Gastrocnemius medialis (tissue), 4 donors: ENCODE measurements around the gene LMNTD1.

Experiments
- POLR2A ChIP-seq, 2 donors: fragments of 450-650 bp; IDR thresholded peaks; one replicate each; pipeline ENCODE4 v1.6.1; 2017; ENCODE audit warnings: antibody characterized with exemption in 2 of 2, mild to moderate bottlenecking in 2 of 2, moderate library complexity in 2 of 2
- TF ChIP-seq, protein P1 (sequence below), 5 experiments: fragments of 450-650 bp in 3 of 5; fragments of 200-600 bp in 2 of 5; sonication (generic) in 2 of 5; IDR thresholded peaks in 4 of 5; conservative IDR thresholded peaks in 1 of 5; 1 replicate in 4 of 5; 2 replicates in 1 of 5; pipeline ENCODE4 v1.5.1; 2016 to 2019; ENCODE audit warnings: antibody characterized with exemption in 5 of 5, mild to moderate bottlenecking in 3 of 5, moderate library complexity in 3 of 5

DNA sequence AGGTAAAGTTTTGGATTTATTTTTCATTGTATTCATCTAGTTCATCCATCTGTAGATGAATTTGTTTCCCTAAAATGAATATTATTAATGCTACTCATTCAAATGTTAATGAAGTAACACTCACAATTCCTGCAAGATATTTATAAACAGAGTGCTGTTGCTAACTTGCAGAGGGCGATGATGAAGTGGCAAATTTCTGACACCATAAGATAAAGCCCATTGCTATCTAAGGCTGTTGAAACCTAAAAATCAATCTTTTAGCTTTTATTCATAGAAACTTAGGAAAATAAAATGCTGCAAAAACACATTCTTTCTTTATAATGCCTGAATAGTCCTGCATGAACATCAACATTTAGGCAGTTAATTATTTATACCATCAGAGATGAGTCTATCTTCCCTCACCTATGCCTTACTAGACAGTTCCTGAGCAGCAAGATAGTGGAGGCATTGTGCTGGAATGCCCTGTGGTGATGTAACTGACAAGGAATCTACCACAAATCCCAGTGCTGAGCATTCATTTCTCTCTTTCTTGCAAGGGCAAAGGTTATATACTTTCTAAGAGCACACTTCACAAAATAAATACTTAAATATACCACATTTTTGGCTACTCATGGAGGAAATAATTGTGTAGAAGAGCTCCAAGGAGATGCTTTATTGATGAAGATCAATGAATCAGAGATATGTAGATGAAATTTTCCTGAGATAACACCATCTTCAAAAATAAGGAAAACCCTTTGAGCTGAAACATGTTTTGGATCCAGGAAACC is 57.6 kb downstream of the LMNTD1 start:
- TF ChIP-seq, protein P1, sequence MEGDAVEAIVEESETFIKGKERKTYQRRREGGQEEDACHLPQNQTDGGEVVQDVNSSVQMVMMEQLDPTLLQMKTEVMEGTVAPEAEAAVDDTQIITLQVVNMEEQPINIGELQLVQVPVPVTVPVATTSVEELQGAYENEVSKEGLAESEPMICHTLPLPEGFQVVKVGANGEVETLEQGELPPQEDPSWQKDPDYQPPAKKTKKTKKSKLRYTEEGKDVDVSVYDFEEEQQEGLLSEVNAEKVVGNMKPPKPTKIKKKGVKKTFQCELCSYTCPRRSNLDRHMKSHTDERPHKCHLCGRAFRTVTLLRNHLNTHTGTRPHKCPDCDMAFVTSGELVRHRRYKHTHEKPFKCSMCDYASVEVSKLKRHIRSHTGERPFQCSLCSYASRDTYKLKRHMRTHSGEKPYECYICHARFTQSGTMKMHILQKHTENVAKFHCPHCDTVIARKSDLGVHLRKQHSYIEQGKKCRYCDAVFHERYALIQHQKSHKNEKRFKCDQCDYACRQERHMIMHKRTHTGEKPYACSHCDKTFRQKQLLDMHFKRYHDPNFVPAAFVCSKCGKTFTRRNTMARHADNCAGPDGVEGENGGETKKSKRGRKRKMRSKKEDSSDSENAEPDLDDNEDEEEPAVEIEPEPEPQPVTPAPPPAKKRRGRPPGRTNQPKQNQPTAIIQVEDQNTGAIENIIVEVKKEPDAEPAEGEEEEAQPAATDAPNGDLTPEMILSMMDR (IDR thresholded peaks at IDR 0.05 in 4 of 5, conservative IDR thresholded peaks at IDR 0.05 in 1 of 5): no peak
- no peak for TF ChIP-seq POLR2A (IDR thresholded peaks at IDR 0.05)
